Activated CD4-positive, alpha-beta memory T cell treated with anti-CD3 and anti-CD28 coated beads, Interleukin-2, amount 10 ng/mL, durations not matched to agents 7 days and 5 days (primary cell): ENCODE results near the gene MPP3. TPM values are rescaled to one million over a fixed set of nuclear protein-coding genes. Genes with fewer than 3 reads are reported as not detected.

Source experiments
- CTCF ChIA-PET: fragments of 350-600 bp; sonication (Branson Sonifier 250); formaldehyde crosslinking; loops from one replicate; lab custom pipeline; 2021; ENCODE audit warnings: antibody characterized with exemption, inconsistent platforms; lab: Charles Lee
- POLR2A ChIA-PET: fragments of 350-600 bp; sonication (Branson Sonifier 250); formaldehyde crosslinking; loops from one replicate; lab custom pipeline; 2021; ENCODE audit warnings: antibody characterized with exemption; lab: Charles Lee
- DNase-seq: peaks from one replicate; pipeline ENCODE4 v3.0.0-alpha.2; 2020
- H3K27ac Mint-ChIP-seq: one replicate; pipeline ENCODE4 v1.8.0; 2021; ENCODE audit warnings: mild to moderate bottlenecking, mixed read lengths
- H3K27me3 Mint-ChIP-seq: one replicate; pipeline ENCODE4 v1.8.0; 2021; ENCODE audit warnings: mixed read lengths
- H3K36me3 Mint-ChIP-seq: one replicate; pipeline ENCODE4 v1.8.0; 2021; ENCODE audit warnings: low read depth, mixed read lengths
- H3K4me1 Mint-ChIP-seq: one replicate; pipeline ENCODE4 v1.8.0; 2021; ENCODE audit warnings: mixed read lengths
- H3K4me3 Mint-ChIP-seq: one replicate; pipeline ENCODE4 v1.8.0; 2021; ENCODE audit warnings: mild to moderate bottlenecking, mixed read lengths
- H3K9me3 Mint-ChIP-seq: one replicate; pipeline ENCODE4 v1.8.0; 2021; ENCODE audit warnings: mixed read lengths
- total RNA-seq, 2 experiments: library from RNA; stranded (reverse); gene quantifications; one replicate each; pipeline ENCODE4 v1.2.3, GENCODE V29; 2021

Gene MPP3
- total RNA-seq, 2 experiments from 2014 or later = not detected

- peaks cover 6% of the 10 kb centered on the region for H3K4me1 Mint-ChIP-seq
- H3K27me3 Mint-ChIP-seq = peaks cover 52% of the 10 kb centered on the region
- POLR2A ChIA-PET = no interaction called here
These were observed 48.9 kb downstream of the MPP3 start for GRCh38 chr17:43784068-43784467.

GRCh38 chr17:43782913-43783680, 49.8 kb downstream of the MPP3 start:
- H3K36me3 Mint-ChIP-seq = no peaks in the 10 kb centered on the region
- ChIA-PET CTCF (interaction anchor here (1.4 kb wide), 1 partner anchor 17 kb away, joined by 3 read pairs; no protein-coding TSS in a partner anchor), POLR2A (no interaction called here)
- peaks cover 52% of the 10 kb centered on the region for H3K27me3 Mint-ChIP-seq
- H3K9me3 Mint-ChIP-seq = no peaks in the 10 kb centered on the region
- peaks cover 6% of the 10 kb centered on the region for H3K4me1 Mint-ChIP-seq
- DNase-seq = no peak
- no peak overlapping the region for H3K4me3 Mint-ChIP-seq
- H3K27ac Mint-ChIP-seq = no peak overlapping the region

More at GRCh38 chr17:43784068-43784467, 48.9 kb downstream of the MPP3 start:
- H3K9me3 Mint-ChIP-seq = no peaks in the 10 kb centered on the region
- H3K36me3 Mint-ChIP-seq = no peaks in the 10 kb centered on the region
- H3K27ac Mint-ChIP-seq = no peak overlapping the region
- CTCF ChIA-PET = no interaction called here
- DNase-seq = no peak
- no peak overlapping the region for H3K4me3 Mint-ChIP-seq

GRCh38 chr17:43780135-43780534, 52.8 kb downstream of the MPP3 start, which contains the start of gene CFAP97D1:
TSS of gene CFAP97D1 (plus strand) at chr17:43780435. CDS start at chr17:43780463, 28 bp downstream.
- ChIA-PET CTCF (interaction anchor here (0.8 to 1.0 kb wide), 2 partner anchors 13 to 296 kb away, joined by 3 to 4 read pairs; partner anchors contain the start of gene DHX8), POLR2A (no interaction called here)
- Mint-ChIP-seq H3K4me1 (peaks cover 7% of the 10 kb centered on the region), H3K27ac (no peak within 1 kb of the TSS), H3K27me3 (peaks cover 49% of the 10 kb centered on the region), H3K4me3 (peak within 1 kb of the TSS; percentile 62), H3K9me3 (no peaks in the 10 kb centered on the region), H3K36me3 (no peaks in the 10 kb centered on the region)
- DNase-seq = no peak

GRCh38 chr17:43779145-43780125, 53.5 kb downstream of the MPP3 start:
- Mint-ChIP-seq H3K36me3 (no peaks in the 10 kb centered on the region), H3K9me3 (no peaks in the 10 kb centered on the region), H3K4me3 (peak overlapping the region; percentile 62), H3K27ac (no peak overlapping the region), H3K4me1 (peaks cover 7% of the 10 kb centered on the region), H3K27me3 (peaks cover 45% of the 10 kb centered on the region)
- ChIA-PET POLR2A (no interaction called here), CTCF (interaction anchor here (0.8 to 1.9 kb wide), 2 partner anchors 13 kb away, joined by 4 to 22 read pairs; no protein-coding TSS in a partner anchor)
- DNase-seq = no peak

GRCh38 chr17:43778337-43779144, 54.4 kb downstream of the MPP3 start, which contains the start of gene DUSP3:
TSS of gene DUSP3 (minus strand) at chr17:43778977. CDS start at chr17:43778924, 53 bp downstream.
- Mint-ChIP-seq H3K27ac (peak within 1 kb of the TSS; percentile 64), H3K4me3 (peak within 1 kb of the TSS; percentile 79), H3K4me1 (peaks cover 6% of the 10 kb centered on the region), H3K9me3 (no peaks in the 10 kb centered on the region), H3K27me3 (peaks cover 40% of the 10 kb centered on the region), H3K36me3 (no peaks in the 10 kb centered on the region)
- DNase-seq = peak; percentile 77
- CTCF ChIA-PET = interaction anchor here (1.9 kb wide), 1 partner anchor 12 kb away, joined by 22 read pairs; no protein-coding TSS in a partner anchor
- POLR2A ChIA-PET = no interaction called here

- H3K36me3 Mint-ChIP-seq = no peaks in the 10 kb centered on the region
- CTCF ChIA-PET = interaction anchor here (2.4 to 3.0 kb wide), 2 partner anchors 8 to 14 kb away, joined by 12 to 26 read pairs; no protein-coding TSS in a partner anchor
- no peak for DNase-seq
- no peaks in the 10 kb centered on the region for H3K9me3 Mint-ChIP-seq
- peaks cover 5% of the 10 kb centered on the region for H3K27me3 Mint-ChIP-seq
- no peak overlapping the region for H3K27ac Mint-ChIP-seq
- POLR2A ChIA-PET = interaction anchor here (1.2 kb wide), 1 partner anchor 406 kb away, joined by 3 read pairs; no protein-coding TSS in a partner anchor
- peaks cover 6% of the 10 kb centered on the region for H3K4me1 Mint-ChIP-seq
- no peak overlapping the region for H3K4me3 Mint-ChIP-seq
These were observed 58.4 kb downstream of the MPP3 start for GRCh38 chr17:43774304-43775250.

- H3K27me3 Mint-ChIP-seq = no peaks in the 10 kb centered on the region
- peaks cover 2% of the 10 kb centered on the region for H3K4me1 Mint-ChIP-seq
- no peak overlapping the region for H3K4me3 Mint-ChIP-seq
- CTCF ChIA-PET = interaction anchor here (2.4 kb wide), 1 partner anchor 13 kb away, joined by 12 read pairs; no protein-coding TSS in a partner anchor
- POLR2A ChIA-PET = no interaction called here
- H3K27ac Mint-ChIP-seq = no peak overlapping the region
- no peaks in the 10 kb centered on the region for H3K36me3 Mint-ChIP-seq
- DNase-seq = no peak
- no peaks in the 10 kb centered on the region for H3K9me3 Mint-ChIP-seq
These were observed 59.9 kb downstream of the MPP3 start for GRCh38 chr17:43772877-43773648.

- DNase-seq = no peak
- no peak overlapping the region for H3K27ac Mint-ChIP-seq
- H3K4me3 Mint-ChIP-seq = no peak overlapping the region
- ChIA-PET POLR2A (no interaction called here), CTCF (interaction anchor here (0.7 kb wide), 1 partner anchor 103 kb away, joined by 3 read pairs; no protein-coding TSS in a partner anchor)
- H3K36me3 Mint-ChIP-seq = no peaks in the 10 kb centered on the region
- H3K27me3 Mint-ChIP-seq = no peaks in the 10 kb centered on the region
- H3K4me1 Mint-ChIP-seq = no peaks in the 10 kb centered on the region
- H3K9me3 Mint-ChIP-seq = no peaks in the 10 kb centered on the region
These were observed 61.5 kb downstream of the MPP3 start for GRCh38 chr17:43771463-43771862.

GRCh38 chr17:43770957-43771356, 62.0 kb downstream of the MPP3 start:
- peaks cover 1% of the 10 kb centered on the region for H3K27me3 Mint-ChIP-seq
- ChIA-PET POLR2A (no interaction called here), CTCF (no interaction called here)
- no peak overlapping the region for H3K27ac Mint-ChIP-seq
- H3K4me1 Mint-ChIP-seq = no peaks in the 10 kb centered on the region
- no peaks in the 10 kb centered on the region for H3K9me3 Mint-ChIP-seq
- H3K4me3 Mint-ChIP-seq = no peak overlapping the region
- no peak for DNase-seq
- no peaks in the 10 kb centered on the region for H3K36me3 Mint-ChIP-seq

- H3K4me1 Mint-ChIP-seq = no peaks in the 10 kb centered on the region
- CTCF ChIA-PET = interaction anchor here (1.2 kb wide), 1 partner anchor 75 kb away, joined by 3 read pairs; no protein-coding TSS in a partner anchor
- no peak for DNase-seq
- POLR2A ChIA-PET = no interaction called here
- peaks cover 4% of the 10 kb centered on the region for H3K27me3 Mint-ChIP-seq
- no peak overlapping the region for H3K4me3 Mint-ChIP-seq
- no peaks in the 10 kb centered on the region for H3K9me3 Mint-ChIP-seq
- no peaks in the 10 kb centered on the region for H3K36me3 Mint-ChIP-seq
- no peak overlapping the region for H3K27ac Mint-ChIP-seq
These were observed 63.1 kb downstream of the MPP3 start for GRCh38 chr17:43769859-43770258.
